Colonic mucosa (tissue), 4 donors: ENCODE data around the gene FOSL1. TPM values are rescaled to one million over a fixed set of nuclear protein-coding genes. Genes with fewer than 3 reads are reported as not detected.

ENCODE experiments used
- DNase-seq: peaks from one replicate; pipeline ENCODE4 v3.0.0-alpha.2; 2020
- H3K27ac ChIP-seq: fragments of 200-600 bp; one replicate; pipeline ENCODE4 v1.8.0; 2021
- H3K27me3 ChIP-seq: fragments of 200-600 bp; one replicate; pipeline ENCODE4 v1.8.0; 2021
- H3K36me3 ChIP-seq: fragments of 200-600 bp; one replicate; pipeline ENCODE4 v1.8.0; 2021
- H3K4me1 ChIP-seq: fragments of 200-600 bp; one replicate; pipeline ENCODE4 v1.8.0; 2021; ENCODE audit warnings: mild to moderate bottlenecking
- H3K4me3 ChIP-seq: fragments of 200-600 bp; one replicate; pipeline ENCODE4 v1.8.0; 2021
- H3K9ac ChIP-seq, 2 donors: one replicate each; pipeline ENCODE4 v1.7.0; 2013; ENCODE audit warnings: control low read depth in 2 of 2, low read depth in 2 of 2, low read length in 2 of 2
- H3K9me3 ChIP-seq: fragments of 200-600 bp; one replicate; pipeline ENCODE4 v1.8.0; 2021
- intact Hi-C: fragments of 100-400 bp; cut with DNase I; formaldehyde crosslinking; loops from one replicate; pipeline ENCODE4 v1.14.1; 2022
- total RNA-seq, 2 donors: library from RNA; stranded (reverse); fragmentation: NEBNext Ultra II Directional in 1 of 2; extraction: Animal tissue kit (Norgen Biotek cat#: 25700) in 1 of 2; gene quantifications; one replicate each; pipeline ENCODE4 v1.2.1, GENCODE V29; 2021
- TF ChIP-seq, protein P1 (sequence below): fragments of 200-600 bp; IDR thresholded peaks from one replicate; pipeline ENCODE4 v1.8.0; 2022; ENCODE audit warnings: antibody characterized with exemption, mild to moderate bottlenecking
- donor health status: healthy.
- donor health status: DM: no; HTN: no; CAD: no.
- donor health status: DM: no; HTN: no; CAD: no.

FOSL1 gene
- total RNA-seq, 2 donors from 2014 or later = 0.84 to 4.2 TPM

DNA sequence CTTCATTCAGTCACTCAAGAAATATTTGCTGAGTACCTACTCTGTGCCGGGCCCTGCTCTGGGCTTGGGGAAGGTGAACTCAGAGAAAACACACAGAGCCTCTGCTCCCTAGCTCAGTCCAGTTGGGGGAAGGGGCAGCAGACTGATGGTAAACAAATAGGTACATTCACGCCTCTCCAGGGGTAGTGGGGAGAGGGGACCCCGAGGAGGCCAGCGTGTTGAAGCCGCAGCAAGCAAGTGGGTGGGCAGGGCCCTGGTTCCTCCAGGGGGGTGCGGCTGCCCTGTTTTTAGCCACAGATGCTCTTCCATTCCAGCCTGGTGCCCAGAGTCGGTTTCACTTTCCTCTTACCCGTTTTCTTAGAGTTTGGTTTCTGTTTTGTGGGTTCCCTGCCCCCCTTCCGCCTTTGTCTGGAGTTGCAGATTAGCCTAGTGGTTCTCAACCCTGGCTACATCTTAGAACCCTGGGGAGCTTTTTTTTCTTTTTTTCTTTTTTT, 27.8 kb upstream of the FOSL1 start:
- DNase-seq = peak; percentile 45
- Histone ChIP-seq H3K9me3 (no peaks in the 10 kb centered on the region), H3K36me3 (no peaks in the 10 kb centered on the region), H3K4me1 (no peaks in the 10 kb centered on the region), H3K27me3 (no peaks in the 10 kb centered on the region), H3K9ac (peak overlapping the region in 1 of 2 donors; percentile 24), H3K4me3 (no peak overlapping the region), H3K27ac (peak overlapping the region; percentile 66)
- TF ChIP-seq, protein P1, sequence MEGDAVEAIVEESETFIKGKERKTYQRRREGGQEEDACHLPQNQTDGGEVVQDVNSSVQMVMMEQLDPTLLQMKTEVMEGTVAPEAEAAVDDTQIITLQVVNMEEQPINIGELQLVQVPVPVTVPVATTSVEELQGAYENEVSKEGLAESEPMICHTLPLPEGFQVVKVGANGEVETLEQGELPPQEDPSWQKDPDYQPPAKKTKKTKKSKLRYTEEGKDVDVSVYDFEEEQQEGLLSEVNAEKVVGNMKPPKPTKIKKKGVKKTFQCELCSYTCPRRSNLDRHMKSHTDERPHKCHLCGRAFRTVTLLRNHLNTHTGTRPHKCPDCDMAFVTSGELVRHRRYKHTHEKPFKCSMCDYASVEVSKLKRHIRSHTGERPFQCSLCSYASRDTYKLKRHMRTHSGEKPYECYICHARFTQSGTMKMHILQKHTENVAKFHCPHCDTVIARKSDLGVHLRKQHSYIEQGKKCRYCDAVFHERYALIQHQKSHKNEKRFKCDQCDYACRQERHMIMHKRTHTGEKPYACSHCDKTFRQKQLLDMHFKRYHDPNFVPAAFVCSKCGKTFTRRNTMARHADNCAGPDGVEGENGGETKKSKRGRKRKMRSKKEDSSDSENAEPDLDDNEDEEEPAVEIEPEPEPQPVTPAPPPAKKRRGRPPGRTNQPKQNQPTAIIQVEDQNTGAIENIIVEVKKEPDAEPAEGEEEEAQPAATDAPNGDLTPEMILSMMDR = no peak
- intact Hi-C loops = no loop called here

DNA sequence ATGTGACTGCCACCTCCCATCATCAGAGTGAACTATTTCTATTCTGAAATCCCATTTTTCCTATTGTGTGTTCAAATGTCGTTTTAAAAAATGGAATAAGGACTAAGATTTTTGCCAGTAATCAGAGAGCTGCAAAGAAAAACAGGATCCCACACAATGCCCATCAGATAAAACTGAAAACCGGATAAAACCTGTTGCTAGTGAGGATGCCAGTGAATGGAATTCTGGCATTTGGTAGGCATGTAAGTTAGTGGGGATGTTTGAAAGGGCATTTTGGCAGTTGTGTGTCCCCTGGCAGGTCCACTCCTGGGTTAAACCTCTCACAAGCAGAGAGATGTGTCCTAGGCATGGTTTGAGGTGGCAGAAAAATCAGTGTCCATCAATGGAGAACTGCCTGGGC, 25.2 kb upstream of the FOSL1 start:
- H3K4me1 ChIP-seq = peaks cover 6% of the 10 kb centered on the region
- H3K36me3 ChIP-seq = no peaks in the 10 kb centered on the region
- intact Hi-C loops = no loop called here
- no peak overlapping the region for H3K9ac ChIP-seq
- no peaks in the 10 kb centered on the region for H3K9me3 ChIP-seq
- H3K4me3 ChIP-seq = no peak overlapping the region
- no peak for DNase-seq
- no peaks in the 10 kb centered on the region for H3K27me3 ChIP-seq
- no peak overlapping the region for H3K27ac ChIP-seq
- TF ChIP-seq, protein P1 = no peak

DNA sequence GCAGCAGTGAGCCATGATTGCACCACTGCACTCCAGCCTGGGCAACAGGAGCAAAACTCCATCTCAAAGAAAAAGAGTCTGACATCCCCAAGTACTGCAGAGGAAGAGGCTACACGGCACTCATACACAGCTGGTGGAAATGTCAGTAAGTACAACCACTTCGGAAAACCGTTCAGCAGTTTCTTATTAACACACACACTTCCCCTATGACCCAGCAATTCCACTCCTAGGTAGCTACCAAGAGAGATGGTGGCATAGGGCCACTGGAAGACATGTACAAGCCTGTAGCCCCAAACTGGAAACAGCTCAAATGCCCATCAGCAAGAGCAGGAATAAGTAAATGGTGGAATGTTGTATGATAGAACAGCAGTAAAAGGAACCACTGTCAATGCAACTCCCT, 22.4 kb upstream of the FOSL1 start:
- intact Hi-C loops = no loop called here
- H3K4me3 ChIP-seq = no peak overlapping the region

DNA sequence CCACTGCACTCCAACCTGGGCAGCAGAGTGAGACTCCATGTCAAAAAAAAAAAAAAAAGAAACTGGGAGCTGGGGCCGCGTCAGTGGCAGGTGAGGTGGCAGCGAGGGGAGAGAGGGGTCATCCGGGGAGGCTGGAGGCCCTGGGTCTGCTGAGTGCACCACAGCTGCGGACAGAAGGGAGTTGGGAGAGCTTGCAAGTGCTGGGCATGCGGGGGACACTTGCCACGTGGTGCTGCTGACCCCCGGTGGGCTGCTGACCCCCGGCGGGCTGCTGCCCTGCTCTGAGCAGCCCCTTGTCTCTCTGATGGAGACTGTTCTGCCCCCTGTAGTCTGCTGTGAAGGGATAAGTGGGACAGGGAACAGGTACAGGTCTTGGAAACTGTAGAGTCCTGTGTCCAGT, 21.7 kb upstream of the FOSL1 start:
- H3K4me3 ChIP-seq = no peak overlapping the region
- H3K9me3 ChIP-seq = no peaks in the 10 kb centered on the region
- TF ChIP-seq, protein P1 = no peak
- no peak overlapping the region for H3K9ac ChIP-seq
- intact Hi-C loops = no loop called here
- H3K27ac ChIP-seq = no peak overlapping the region
- no peaks in the 10 kb centered on the region for H3K27me3 ChIP-seq
- H3K4me1 ChIP-seq = peaks cover 21% of the 10 kb centered on the region
- DNase-seq = no peak
- H3K36me3 ChIP-seq = no peaks in the 10 kb centered on the region

More for the DNA sequence above, 22.4 kb upstream of the FOSL1 start:
- TF ChIP-seq, protein P1 = no peak
- Histone ChIP-seq H3K9me3 (no peaks in the 10 kb centered on the region), H3K27ac (no peak overlapping the region), H3K36me3 (no peaks in the 10 kb centered on the region), H3K27me3 (no peaks in the 10 kb centered on the region), H3K4me1 (peaks cover 16% of the 10 kb centered on the region), H3K9ac (no peak overlapping the region)
- no peak for DNase-seq

DNA sequence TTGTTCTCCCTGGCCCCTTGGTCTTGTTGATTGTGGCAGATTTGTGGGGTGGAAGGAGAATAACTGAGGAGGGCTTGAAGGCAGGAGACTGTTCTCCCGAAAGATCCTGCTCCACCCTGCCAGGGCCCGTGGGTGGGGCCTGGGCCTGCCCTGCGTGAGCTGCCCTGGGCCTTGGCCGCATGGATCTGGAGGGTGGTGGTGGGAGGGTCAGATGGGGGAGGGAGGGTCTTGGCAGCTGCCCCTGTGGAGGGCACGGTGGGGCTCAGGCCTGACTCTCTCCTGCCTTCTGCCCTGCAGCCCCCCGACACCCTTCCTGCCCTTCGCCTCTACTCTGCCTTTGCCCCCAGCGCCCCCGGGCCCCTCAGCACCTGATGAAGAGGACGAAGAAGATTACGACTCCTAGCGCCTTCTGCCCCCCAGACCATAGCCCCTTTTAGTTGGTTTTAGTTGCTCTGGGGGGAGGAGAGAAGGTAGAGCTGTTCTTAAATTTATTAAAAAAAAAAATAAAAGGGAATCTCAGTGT, 20.9 kb upstream of the FOSL1 start:
- Histone ChIP-seq H3K9ac (no peak overlapping the region), H3K4me1 (peaks cover 22% of the 10 kb centered on the region), H3K9me3 (no peaks in the 10 kb centered on the region), H3K36me3 (no peaks in the 10 kb centered on the region), H3K27ac (no peak overlapping the region), H3K4me3 (no peak overlapping the region), H3K27me3 (no peaks in the 10 kb centered on the region)
- no peak for DNase-seq
- intact Hi-C loops = no loop called here
- TF ChIP-seq, protein P1 = no peak
